Measurements from ENCODE around the gene JDP2.

The JDP2 gene

DNA sequence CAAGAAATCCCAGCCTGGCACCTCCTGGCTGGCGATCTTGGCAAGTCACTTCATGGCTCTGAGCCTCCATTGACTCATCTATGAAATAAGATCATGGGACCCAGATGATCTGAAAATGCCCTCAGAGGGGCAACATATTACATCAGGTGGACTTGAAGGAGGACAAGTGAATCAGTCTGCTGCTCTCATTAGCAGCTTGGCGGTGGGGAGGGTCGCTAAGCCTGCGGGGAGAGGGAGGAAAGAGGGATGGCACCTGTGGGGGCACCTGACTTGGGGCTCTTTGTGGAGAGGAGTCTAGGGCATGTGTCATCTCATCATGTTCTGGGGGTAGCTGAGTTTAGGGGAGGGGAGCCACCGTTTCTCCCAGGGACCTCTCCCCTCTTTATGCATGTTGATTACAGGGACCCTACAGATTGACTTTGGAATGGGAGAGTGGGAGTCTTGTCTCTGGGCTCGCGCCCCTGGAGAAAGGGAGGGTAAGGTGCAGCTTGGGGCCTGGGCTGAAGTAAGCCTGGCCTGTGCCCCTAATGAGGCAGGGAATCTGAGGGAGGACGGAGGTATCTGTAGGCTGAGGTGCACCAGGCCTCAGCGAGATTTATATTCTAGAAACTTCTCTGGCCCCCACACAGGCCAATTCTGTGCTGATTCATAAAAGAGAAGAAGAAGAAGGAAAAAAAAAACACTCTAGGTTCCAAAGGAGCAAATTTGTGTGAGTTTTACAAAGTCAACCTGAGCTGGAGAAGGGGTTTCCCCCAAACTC, 65.2 kb downstream of the JDP2 start:
- TF ChIP-seq, protein P1, sequence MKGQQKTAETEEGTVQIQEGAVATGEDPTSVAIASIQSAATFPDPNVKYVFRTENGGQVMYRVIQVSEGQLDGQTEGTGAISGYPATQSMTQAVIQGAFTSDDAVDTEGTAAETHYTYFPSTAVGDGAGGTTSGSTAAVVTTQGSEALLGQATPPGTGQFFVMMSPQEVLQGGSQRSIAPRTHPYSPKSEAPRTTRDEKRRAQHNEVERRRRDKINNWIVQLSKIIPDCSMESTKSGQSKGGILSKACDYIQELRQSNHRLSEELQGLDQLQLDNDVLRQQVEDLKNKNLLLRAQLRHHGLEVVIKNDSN (IDR thresholded peaks at IDR 0.05): no peak
- TF ChIP-seq ZBTB7A (IDR thresholded peaks at IDR 0.05; ENCODE audit: low read depth): no peak
- no peak for TF ChIP-seq FOXM1 (IDR thresholded peaks at IDR 0.05; ENCODE audit: borderline replicate concordance, low read depth)
- no peak for TF ChIP-seq TAF1 (IDR thresholded peaks at IDR 0.05; ENCODE audit: low read depth)
- no peak for TF ChIP-seq EP300 (IDR thresholded peaks at IDR 0.05; ENCODE audit: borderline replicate concordance)
- TF ChIP-seq TCF12 (IDR thresholded peaks at IDR 0.05; ENCODE audit: low read depth): no peak
- no peak for TF ChIP-seq RAD21 (IDR thresholded peaks at IDR 0.05; ENCODE audit: low read depth)
- TF ChIP-seq YY1 (IDR thresholded peaks at IDR 0.05; ENCODE audit: low read depth): no peak
- TF ChIP-seq NFIC (IDR thresholded peaks at IDR 0.05): no peak
- TF ChIP-seq CEBPB (IDR thresholded peaks at IDR 0.05): no peak
- TF ChIP-seq, protein P2, sequence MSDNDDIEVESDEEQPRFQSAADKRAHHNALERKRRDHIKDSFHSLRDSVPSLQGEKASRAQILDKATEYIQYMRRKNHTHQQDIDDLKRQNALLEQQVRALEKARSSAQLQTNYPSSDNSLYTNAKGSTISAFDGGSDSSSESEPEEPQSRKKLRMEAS (IDR thresholded peaks at IDR 0.05): no peak
- TF ChIP-seq TEAD4 (IDR thresholded peaks at IDR 0.05): no peak
- TF ChIP-seq CREB1 (IDR thresholded peaks at IDR 0.05; ENCODE audit: low read depth): no peak
- TF ChIP-seq, protein P3, sequence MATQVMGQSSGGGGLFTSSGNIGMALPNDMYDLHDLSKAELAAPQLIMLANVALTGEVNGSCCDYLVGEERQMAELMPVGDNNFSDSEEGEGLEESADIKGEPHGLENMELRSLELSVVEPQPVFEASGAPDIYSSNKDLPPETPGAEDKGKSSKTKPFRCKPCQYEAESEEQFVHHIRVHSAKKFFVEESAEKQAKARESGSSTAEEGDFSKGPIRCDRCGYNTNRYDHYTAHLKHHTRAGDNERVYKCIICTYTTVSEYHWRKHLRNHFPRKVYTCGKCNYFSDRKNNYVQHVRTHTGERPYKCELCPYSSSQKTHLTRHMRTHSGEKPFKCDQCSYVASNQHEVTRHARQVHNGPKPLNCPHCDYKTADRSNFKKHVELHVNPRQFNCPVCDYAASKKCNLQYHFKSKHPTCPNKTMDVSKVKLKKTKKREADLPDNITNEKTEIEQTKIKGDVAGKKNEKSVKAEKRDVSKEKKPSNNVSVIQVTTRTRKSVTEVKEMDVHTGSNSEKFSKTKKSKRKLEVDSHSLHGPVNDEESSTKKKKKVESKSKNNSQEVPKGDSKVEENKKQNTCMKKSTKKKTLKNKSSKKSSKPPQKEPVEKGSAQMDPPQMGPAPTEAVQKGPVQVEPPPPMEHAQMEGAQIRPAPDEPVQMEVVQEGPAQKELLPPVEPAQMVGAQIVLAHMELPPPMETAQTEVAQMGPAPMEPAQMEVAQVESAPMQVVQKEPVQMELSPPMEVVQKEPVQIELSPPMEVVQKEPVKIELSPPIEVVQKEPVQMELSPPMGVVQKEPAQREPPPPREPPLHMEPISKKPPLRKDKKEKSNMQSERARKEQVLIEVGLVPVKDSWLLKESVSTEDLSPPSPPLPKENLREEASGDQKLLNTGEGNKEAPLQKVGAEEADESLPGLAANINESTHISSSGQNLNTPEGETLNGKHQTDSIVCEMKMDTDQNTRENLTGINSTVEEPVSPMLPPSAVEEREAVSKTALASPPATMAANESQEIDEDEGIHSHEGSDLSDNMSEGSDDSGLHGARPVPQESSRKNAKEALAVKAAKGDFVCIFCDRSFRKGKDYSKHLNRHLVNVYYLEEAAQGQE (IDR thresholded peaks at IDR 0.05; ENCODE audit: low read depth): no peak
- TF ChIP-seq EGR1 (IDR thresholded peaks at IDR 0.05): no peak

DNA sequence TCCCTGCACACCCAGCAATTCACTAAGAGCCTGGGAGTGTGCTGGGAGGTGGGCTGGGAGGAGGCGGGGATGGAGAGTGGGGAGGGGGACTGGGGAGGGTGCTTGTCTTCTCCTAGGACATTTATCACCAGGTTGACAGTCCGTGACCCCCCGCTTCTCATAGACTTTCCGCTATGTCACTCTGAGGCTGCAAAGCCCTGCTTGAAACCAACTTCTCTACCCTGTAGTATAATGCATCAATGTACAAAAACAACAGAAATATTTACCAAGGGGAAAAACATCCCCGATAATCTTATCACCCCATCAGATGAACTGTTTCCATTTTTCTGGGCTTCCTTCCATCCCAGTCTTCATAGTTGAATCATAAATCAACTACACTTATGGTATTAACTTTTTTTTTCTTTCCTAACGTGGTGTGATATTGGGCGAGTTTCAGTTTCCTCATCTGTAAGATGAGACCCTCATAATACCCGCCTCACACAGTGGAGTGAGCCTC, 65.8 kb downstream of the JDP2 start:
- TF ChIP-seq, protein P3 (IDR thresholded peaks at IDR 0.05; ENCODE audit: low read depth): no peak

DNA sequence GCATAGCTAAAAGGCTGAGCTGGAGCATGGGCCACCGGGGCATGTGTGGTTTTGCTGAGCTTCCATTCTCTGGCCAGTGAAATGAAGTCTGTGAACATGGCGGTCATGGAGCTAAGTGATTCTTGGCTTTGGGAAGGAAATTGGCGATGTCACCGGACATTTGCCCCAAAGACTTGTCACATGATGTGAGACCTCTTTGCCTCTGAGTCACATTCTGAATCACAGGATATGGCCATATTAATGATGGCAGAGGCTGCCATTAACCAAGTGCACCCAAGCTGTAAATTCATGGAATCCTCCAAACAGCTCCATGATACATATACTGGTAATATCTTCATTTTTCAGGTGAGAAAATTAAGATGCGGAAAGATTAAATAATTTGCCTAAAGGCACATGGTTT, 67.1 kb downstream of the JDP2 start:
- TF ChIP-seq FOXM1 (IDR thresholded peaks at IDR 0.05; ENCODE audit: borderline replicate concordance, low read depth) (no peak), TEAD4 (IDR thresholded peaks at IDR 0.05) (no peak), TAF1 (IDR thresholded peaks at IDR 0.05; ENCODE audit: low read depth) (no peak), NFIC (IDR thresholded peaks at IDR 0.05) (no peak), EGR1 (IDR thresholded peaks at IDR 0.05) (no peak), ZBTB7A (IDR thresholded peaks at IDR 0.05; ENCODE audit: low read depth) (no peak), EP300 (IDR thresholded peaks at IDR 0.05; ENCODE audit: borderline replicate concordance) (no peak), RAD21 (IDR thresholded peaks at IDR 0.05; ENCODE audit: low read depth) (no peak), CREB1 (IDR thresholded peaks at IDR 0.05; ENCODE audit: low read depth) (no peak)
- TF ChIP-seq, protein P2 (IDR thresholded peaks at IDR 0.05): no peak

DNA sequence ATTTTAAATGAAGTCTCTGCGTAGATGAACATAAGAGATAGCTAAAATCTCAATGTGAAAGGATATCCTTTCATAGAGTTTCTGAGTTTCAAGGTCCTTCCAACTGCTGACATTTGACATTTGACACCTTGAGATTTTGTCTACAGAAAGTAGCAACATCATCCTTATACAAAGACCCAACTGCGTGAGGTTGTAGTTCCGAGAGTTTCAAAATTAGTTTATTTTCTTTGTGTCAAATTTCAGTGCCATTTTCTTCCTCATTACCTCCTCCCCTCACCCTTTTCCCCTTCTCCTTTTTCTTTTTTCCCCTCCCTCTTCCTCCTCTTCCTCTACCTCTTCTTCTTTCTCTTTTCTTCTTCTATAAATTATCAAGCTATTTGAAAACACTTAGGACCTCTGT, 67.6 kb downstream of the JDP2 start:
- TF ChIP-seq TAF1 (IDR thresholded peaks at IDR 0.05; ENCODE audit: low read depth): no peak
- no peak for TF ChIP-seq FOXM1 (IDR thresholded peaks at IDR 0.05; ENCODE audit: borderline replicate concordance, low read depth)
- no peak for TF ChIP-seq NFIC (IDR thresholded peaks at IDR 0.05)
- TF ChIP-seq EP300 (IDR thresholded peaks at IDR 0.05; ENCODE audit: borderline replicate concordance): no peak
- TF ChIP-seq, protein P3 (IDR thresholded peaks at IDR 0.05; ENCODE audit: low read depth): no peak
- no peak for TF ChIP-seq YY1 (IDR thresholded peaks at IDR 0.05; ENCODE audit: low read depth)
- TF ChIP-seq, protein P2 (IDR thresholded peaks at IDR 0.05): no peak
- TF ChIP-seq, protein P1 (IDR thresholded peaks at IDR 0.05): no peak
- TF ChIP-seq CREB1 (IDR thresholded peaks at IDR 0.05; ENCODE audit: low read depth): no peak
- no peak for TF ChIP-seq ZBTB7A (IDR thresholded peaks at IDR 0.05; ENCODE audit: low read depth)
- TF ChIP-seq CEBPB (IDR thresholded peaks at IDR 0.05): no peak
- TF ChIP-seq TCF12 (IDR thresholded peaks at IDR 0.05; ENCODE audit: low read depth): no peak

Data from Ishikawa (cell line).